ENCODE results near the gene TK1. TPM values are rescaled to one million over a fixed set of nuclear protein-coding genes. Genes with fewer than 3 reads are reported as not detected.

The TK1 gene
- total and polyA plus RNA-seq, 3 donors from 2014 or later = 3.9 to 5.7 (median 4.8) TPM

GRCh38 chr17:78170692-78171590, 15.9 kb downstream of the TK1 start:
- DNase-seq = no peak
- H3K36me3 ChIP-seq (ENCODE audit: low read depth, missing control alignments) = no peaks in the 10 kb centered on the region

DNA sequence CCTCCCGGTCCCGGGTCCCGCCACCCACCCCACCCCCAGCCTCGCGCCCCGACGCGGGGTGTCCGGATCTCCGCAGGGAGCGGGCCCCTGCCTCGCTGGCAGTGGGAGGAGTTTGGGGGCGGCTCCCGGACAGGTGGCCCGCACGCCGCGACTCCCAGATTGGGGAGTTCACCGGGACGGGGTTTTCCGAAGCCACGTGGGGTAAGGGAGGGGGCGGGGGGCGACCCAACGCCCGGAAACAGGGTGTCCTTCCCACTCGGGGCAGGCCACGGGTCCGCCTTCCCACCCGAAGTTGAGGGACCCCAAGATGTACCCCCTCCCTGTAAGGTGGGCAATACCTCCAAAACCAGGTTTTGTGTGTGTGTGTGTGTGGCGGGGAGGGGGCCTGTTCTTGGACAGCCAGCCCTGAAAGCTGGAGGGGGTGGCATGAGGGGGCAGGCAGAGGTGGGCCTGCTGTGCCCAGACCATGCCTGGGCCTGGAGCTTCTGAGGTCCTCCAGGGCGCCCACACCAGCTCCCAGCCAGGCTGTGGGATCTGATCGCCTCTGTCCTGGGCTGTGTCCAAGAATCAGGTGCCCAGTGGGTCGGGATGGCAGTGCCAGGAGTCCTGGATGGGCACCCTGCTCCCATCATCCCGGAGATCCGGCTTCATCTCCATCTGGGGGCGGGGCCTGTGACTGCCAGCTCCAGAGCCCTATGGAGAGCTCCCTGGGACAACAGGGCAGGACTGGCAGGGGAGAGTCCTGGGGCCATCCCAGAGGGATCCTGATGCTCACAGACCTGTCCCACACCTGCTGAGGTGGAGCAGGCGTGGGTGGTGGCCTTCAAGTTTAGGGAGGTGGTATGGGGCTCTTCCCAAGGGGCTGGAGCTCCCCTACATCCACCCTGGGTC, 17.7 kb downstream of the TK1 start:
- Histone ChIP-seq H3K4me3 (peak overlapping the region; percentile 74 to 77), H3K36me3 (ENCODE audit: low read depth, missing control alignments) (no peaks in the 10 kb centered on the region), H3K27me3 (no peaks in the 10 kb centered on the region), H3K9me3 (no peaks in the 10 kb centered on the region), H3K27ac (peak overlapping the region; percentile 77 to 84), H3K4me1 (peaks cover 32% of the 10 kb centered on the region)
- TF ChIP-seq, protein P1, sequence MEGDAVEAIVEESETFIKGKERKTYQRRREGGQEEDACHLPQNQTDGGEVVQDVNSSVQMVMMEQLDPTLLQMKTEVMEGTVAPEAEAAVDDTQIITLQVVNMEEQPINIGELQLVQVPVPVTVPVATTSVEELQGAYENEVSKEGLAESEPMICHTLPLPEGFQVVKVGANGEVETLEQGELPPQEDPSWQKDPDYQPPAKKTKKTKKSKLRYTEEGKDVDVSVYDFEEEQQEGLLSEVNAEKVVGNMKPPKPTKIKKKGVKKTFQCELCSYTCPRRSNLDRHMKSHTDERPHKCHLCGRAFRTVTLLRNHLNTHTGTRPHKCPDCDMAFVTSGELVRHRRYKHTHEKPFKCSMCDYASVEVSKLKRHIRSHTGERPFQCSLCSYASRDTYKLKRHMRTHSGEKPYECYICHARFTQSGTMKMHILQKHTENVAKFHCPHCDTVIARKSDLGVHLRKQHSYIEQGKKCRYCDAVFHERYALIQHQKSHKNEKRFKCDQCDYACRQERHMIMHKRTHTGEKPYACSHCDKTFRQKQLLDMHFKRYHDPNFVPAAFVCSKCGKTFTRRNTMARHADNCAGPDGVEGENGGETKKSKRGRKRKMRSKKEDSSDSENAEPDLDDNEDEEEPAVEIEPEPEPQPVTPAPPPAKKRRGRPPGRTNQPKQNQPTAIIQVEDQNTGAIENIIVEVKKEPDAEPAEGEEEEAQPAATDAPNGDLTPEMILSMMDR (IDR thresholded peaks at IDR 0.05) = no peak
- TF ChIP-seq POLR2A (IDR thresholded peaks at IDR 0.05) = no peak
- DNase-seq = peak; percentile 82
- intact Hi-C loops (cut with DNase I; ENCODE audit: low total_unique reads) = no loop called here
- 10 to 60% methylated on average over 1 to 28 of the region's 38 CpGs for WGBS, 2 donors

More at GRCh38 chr17:78170692-78171590, 15.9 kb downstream of the TK1 start:
- H3K27me3 ChIP-seq = no peaks in the 10 kb centered on the region
- no peak overlapping the region for H3K27ac ChIP-seq
- no peak overlapping the region for H3K4me3 ChIP-seq
- intact Hi-C loops (cut with DNase I; ENCODE audit: low total_unique reads) = no loop called here
- peaks cover 49% of the 10 kb centered on the region for H3K4me1 ChIP-seq
- no peaks in the 10 kb centered on the region for H3K9me3 ChIP-seq
- TF ChIP-seq, protein P1 (IDR thresholded peaks at IDR 0.05) = no peak
- no peak for TF ChIP-seq POLR2A (IDR thresholded peaks at IDR 0.05)
- WGBS, 2 donors = 88 to 97% methylated on average over 19 to 31 of the region's 31 CpGs

- peak within 1 kb of the TSS; percentile 74 to 77 for H3K4me3 ChIP-seq
- peaks cover 24% of the 10 kb centered on the region for H3K4me1 ChIP-seq
- no peaks in the 10 kb centered on the region for H3K36me3 ChIP-seq (ENCODE audit: low read depth, missing control alignments)
- H3K27me3 ChIP-seq = no peaks in the 10 kb centered on the region
- H3K9me3 ChIP-seq = no peaks in the 10 kb centered on the region
- H3K27ac ChIP-seq = peak within 1 kb of the TSS; percentile 77 to 84
- peak; percentile 84 for DNase-seq
- intact Hi-C loops (cut with DNase I; ENCODE audit: low total_unique reads) = no loop called here
- WGBS, 2 donors = 0% methylated on average over 62 of the region's 84 CpGs; no CpG with 5 or more reads in 1 of the 2 donors
- TF ChIP-seq, protein P1 (IDR thresholded peaks at IDR 0.05) = no peak
- TF ChIP-seq POLR2A (IDR thresholded peaks at IDR 0.05) = no peak
Measured at GRCh38 chr17:78168242-78168902, 18.5 kb downstream of the TK1 start, which contains the start of gene SYNGR2. SYNGR2 (plus strand) TSS chr17:78168581; CDS start chr17:78168617, 36 bp downstream.

DNA sequence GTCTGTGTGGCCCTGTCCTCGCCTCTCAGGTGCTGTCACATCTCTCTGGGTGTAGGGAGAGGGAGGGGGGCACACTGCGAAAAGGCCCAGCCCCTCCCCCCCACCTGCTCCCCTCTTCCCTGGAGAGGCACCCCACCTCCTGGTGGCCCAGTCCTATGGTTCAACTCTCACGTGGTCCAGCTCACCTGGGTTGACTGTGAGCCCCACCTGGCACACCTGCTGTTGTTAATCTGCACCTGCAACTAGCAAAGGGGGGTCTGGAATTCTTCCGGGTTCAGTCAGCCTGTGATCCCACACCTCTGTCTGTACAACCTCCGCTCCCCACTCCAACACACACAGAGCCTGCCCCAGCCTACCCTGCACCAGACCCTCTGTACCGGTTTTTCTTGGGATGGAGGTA, 20.4 kb downstream of the TK1 start:
- Histone ChIP-seq H3K27ac (no peak overlapping the region), H3K27me3 (no peaks in the 10 kb centered on the region), H3K4me3 (no peak overlapping the region), H3K36me3 (ENCODE audit: low read depth, missing control alignments) (no peaks in the 10 kb centered on the region), H3K4me1 (peaks cover 9% of the 10 kb centered on the region), H3K9me3 (no peaks in the 10 kb centered on the region)
- WGBS, 2 donors = 72 to 88% methylated on average over 5 to 6 of the region's 6 CpGs
- DNase-seq = no peak
- TF ChIP-seq POLR2A (IDR thresholded peaks at IDR 0.05) = no peak
- TF ChIP-seq, protein P1 (IDR thresholded peaks at IDR 0.05) = no peak
- intact Hi-C loops (cut with DNase I; ENCODE audit: low total_unique reads) = no loop called here
